ENCODE measurements around the gene CD177. TPM values are rescaled to one million over a fixed set of nuclear protein-coding genes. Genes with fewer than 3 reads are reported as not detected.
A peak's percentile ranks its signal among the peaks of the same experiment; 100 is the strongest.
"Not testable (repeated sequence)": the region's sequence is repeated elsewhere in the genome, so short reads cannot be mapped to it uniquely, and the experiment has no call there.

CD177 gene
- polyA plus RNA-seq, 1 of the 3 experiments (the other 2 are of a cell fraction), result 0.54 TPM

DNA sequence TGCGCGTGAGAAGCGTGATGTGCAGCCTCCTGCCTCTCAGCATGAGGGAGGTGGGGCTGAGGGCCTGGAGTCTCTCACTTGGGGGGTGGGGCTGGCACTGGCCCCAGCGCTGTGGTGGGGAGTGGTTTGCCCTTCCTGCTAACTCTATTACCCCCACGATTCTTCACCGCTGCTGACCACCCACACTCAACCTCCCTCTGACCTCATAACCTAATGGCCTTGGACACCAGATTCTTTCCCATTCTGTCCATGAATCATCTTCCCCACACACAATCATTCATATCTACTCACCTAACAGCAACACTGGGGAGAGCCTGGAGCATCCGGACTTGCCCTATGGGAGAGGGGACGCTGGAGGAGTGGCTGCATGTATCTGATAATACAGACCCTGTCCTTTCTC, 8.7 kb downstream of the CD177 start:
- H3K4me3 ChIP-seq (ENCODE audit: low read depth in 2 of 2, low read length in 1 of 2), result no peak overlapping the region
- no peaks in the 10 kb centered on the region for H3F3A ChIP-seq (replicated peaks; ENCODE audit: insufficient read depth)
- H3K9me3 ChIP-seq, result no peaks in the 10 kb centered on the region
- no peak overlapping the region for H2AFZ ChIP-seq (ENCODE audit: low read depth)
- H3K9me2 ChIP-seq, result no peaks in the 10 kb centered on the region
- no peak for DNase-seq
- no peaks in the 10 kb centered on the region for H3K36me3 ChIP-seq (replicated peaks in 1 of 2; ENCODE audit: control insufficient read depth in 1 of 2, insufficient read depth in 2 of 2, low read length in 1 of 2)
- no peaks in the 10 kb centered on the region for H3K79me2 ChIP-seq (ENCODE audit: insufficient read depth)
- H3K4me2 ChIP-seq, result peak overlapping the region; percentile 4; the same call in 1 of the 2 replicates
- CTCF ChIA-PET, result no interaction called here
- TF ChIP-seq FOSL2 (IDR thresholded peaks at IDR 0.05; ENCODE audit: borderline replicate concordance, low read depth), result peak; percentile 45
- TF ChIP-seq TCF12 (IDR thresholded peaks at IDR 0.05), result peak; percentile 14; the same call in 1 of the 2 replicates
- no peak for TF ChIP-seq MEF2A (IDR thresholded peaks at IDR 0.05; ENCODE audit: borderline replicate concordance, low read depth)
- TF ChIP-seq RXRA (IDR thresholded peaks at IDR 0.05; ENCODE audit: borderline replicate concordance, low read depth), result peak; percentile 50; the same call in 1 of the 2 replicates
- no peak for TF ChIP-seq SIN3A (IDR thresholded peaks at IDR 0.05; ENCODE audit: borderline replicate concordance, low read depth, low read length)
- 0 out of 2 replicates have a peak, but pooled peaks have one; percentile 19 for TF ChIP-seq JUND (IDR thresholded peaks at IDR 0.05)
- H3K4me1 ChIP-seq (ENCODE audit: control insufficient read depth in 1 of 2, insufficient read depth in 2 of 2, low read depth in 1 of 2, low read length in 1 of 2), result no peaks in the 10 kb centered on the region
- no peak overlapping the region for H3K27ac ChIP-seq (ENCODE audit: low read depth in 2 of 2, low read length in 1 of 2)
- H3K27me3 ChIP-seq (ENCODE audit: insufficient read depth), result peaks cover 28% of the 10 kb centered on the region; the same call in 1 of the 2 replicates
- H4K20me1 ChIP-seq (ENCODE audit: insufficient read depth), result no peaks in the 10 kb centered on the region
- 8% methylated on average over 8 of the region's 8 CpGs for WGBS (ENCODE audit: low lambda C conversion rate)
- no peak overlapping the region for H3K9ac ChIP-seq
- POLR2A ChIA-PET, result no interaction called here

DNA sequence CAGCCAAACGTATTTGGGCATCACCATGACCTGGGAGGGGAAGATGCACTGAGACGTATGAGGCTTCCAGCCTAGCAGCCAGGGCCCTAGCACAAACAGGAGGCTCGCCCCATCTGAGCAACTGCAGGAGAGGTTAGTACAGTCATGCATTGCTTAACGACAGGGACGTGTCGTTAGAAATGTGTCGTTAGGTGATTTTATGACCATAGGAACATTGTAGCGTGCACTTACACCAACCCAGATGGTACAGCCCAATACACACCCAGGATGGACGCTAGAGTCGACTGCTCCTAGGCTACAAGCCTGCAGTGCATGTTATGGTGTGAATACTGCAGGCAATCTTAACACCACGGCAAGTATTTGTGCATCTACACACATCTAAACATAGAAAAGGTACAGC, 9.3 kb downstream of the CD177 start:
- Histone ChIP-seq H3K36me3 (replicated peaks in 1 of 2; ENCODE audit: control insufficient read depth in 1 of 2, insufficient read depth in 2 of 2, low read length in 1 of 2) (no peaks in the 10 kb centered on the region), H3K4me3 (ENCODE audit: low read depth in 2 of 2, low read length in 1 of 2) (no peak overlapping the region), H4K20me1 (ENCODE audit: insufficient read depth) (no peaks in the 10 kb centered on the region), H3K4me2 (peak overlapping the region; percentile 4; the same call in 1 of the 2 replicates), H3F3A (replicated peaks; ENCODE audit: insufficient read depth) (no peaks in the 10 kb centered on the region), H3K79me2 (ENCODE audit: insufficient read depth) (no peaks in the 10 kb centered on the region), H3K9me3 (no peaks in the 10 kb centered on the region), H3K9me2 (no peaks in the 10 kb centered on the region), H3K27me3 (ENCODE audit: insufficient read depth) (peaks cover 34% of the 10 kb centered on the region; the same call in 1 of the 2 replicates), H3K9ac (no peak overlapping the region), H3K4me1 (ENCODE audit: control insufficient read depth in 1 of 2, insufficient read depth in 2 of 2, low read depth in 1 of 2, low read length in 1 of 2) (no peaks in the 10 kb centered on the region), H3K27ac (ENCODE audit: low read depth in 2 of 2, low read length in 1 of 2) (no peak overlapping the region), H2AFZ (ENCODE audit: low read depth) (no peak overlapping the region)
- ChIA-PET POLR2A (no interaction called here), CTCF (no interaction called here)
- no peak for DNase-seq
- 20% methylated on average over 8 of the region's 11 CpGs for WGBS (ENCODE audit: low lambda C conversion rate)
- TF ChIP-seq RCOR1 (IDR thresholded peaks at IDR 0.05; ENCODE audit: low read length), result no peak

DNA sequence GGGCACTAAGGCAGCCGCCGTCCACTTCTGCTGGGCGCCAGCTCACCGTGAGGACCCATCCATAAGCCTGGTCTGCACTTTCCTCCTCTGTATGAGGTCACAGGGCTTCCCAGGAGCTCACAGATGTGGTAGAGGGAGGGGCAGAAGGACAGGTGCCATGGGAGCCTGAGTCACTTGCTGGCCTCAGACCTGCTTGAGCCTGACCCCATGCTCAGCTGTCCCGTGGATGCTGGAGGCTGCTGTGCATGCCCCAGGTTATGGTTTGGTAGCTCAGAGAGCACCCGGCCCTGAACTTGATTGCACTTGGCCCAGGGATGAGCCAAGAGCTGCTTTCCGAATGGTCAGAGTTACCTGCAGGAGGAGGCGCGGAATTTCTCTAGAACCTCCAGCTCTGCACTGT, 12.2 kb downstream of the CD177 start:
- H3K27ac ChIP-seq (ENCODE audit: low read depth in 2 of 2, low read length in 1 of 2); CTCF ChIA-PET; H3K9me2 ChIP-seq; H3K36me3 ChIP-seq (replicated peaks in 1 of 2; ENCODE audit: control insufficient read depth in 1 of 2, insufficient read depth in 2 of 2, low read length in 1 of 2); POLR2A ChIA-PET; H3F3A ChIP-seq (replicated peaks; ENCODE audit: insufficient read depth); H3K79me2 ChIP-seq (ENCODE audit: insufficient read depth); H3K4me3 ChIP-seq (ENCODE audit: low read depth in 2 of 2, low read length in 1 of 2); H3K9me3 ChIP-seq; H3K9ac ChIP-seq; H4K20me1 ChIP-seq (ENCODE audit: insufficient read depth); H3K4me1 ChIP-seq (ENCODE audit: control insufficient read depth in 1 of 2, insufficient read depth in 2 of 2, low read depth in 1 of 2, low read length in 1 of 2); DNase-seq; H3K4me2 ChIP-seq; H2AFZ ChIP-seq (ENCODE audit: low read depth): not testable (repeated sequence)
- H3K27me3 ChIP-seq (ENCODE audit: insufficient read depth), result peaks cover 40% of the 10 kb centered on the region; the same call in 1 of the 2 replicates
- 16% methylated on average over 5 of the region's 9 CpGs for WGBS (ENCODE audit: low lambda C conversion rate)

DNA sequence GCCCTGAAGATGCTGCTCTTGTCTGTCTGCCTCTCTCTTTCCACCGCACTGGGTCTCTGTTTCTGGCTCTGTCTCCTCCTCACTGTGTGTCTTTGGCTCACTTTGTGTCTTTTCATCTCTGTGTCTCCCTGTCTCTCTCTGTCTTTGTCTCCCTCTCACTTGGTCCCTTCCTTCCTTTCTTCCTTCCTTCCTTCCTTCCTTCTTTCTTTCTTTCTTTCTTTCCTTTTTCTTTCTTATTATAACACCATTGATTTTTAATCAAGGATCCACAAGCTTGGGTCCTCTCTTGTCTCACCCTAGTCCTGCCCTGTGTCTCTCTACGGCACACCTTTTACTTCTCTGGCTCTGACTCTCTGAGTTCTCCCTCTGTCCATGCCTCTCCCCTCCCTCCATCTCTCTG, 14.3 kb downstream of the CD177 start:
- H3K27me3 ChIP-seq (ENCODE audit: insufficient read depth), result peaks cover 45% of the 10 kb centered on the region; the same call in 1 of the 2 replicates
- H3F3A ChIP-seq (replicated peaks; ENCODE audit: insufficient read depth), result no peaks in the 10 kb centered on the region
- no peak overlapping the region for H3K4me2 ChIP-seq
- ChIA-PET CTCF (no interaction called here), POLR2A (no interaction called here)
- no peaks in the 10 kb centered on the region for H3K36me3 ChIP-seq (replicated peaks in 1 of 2; ENCODE audit: control insufficient read depth in 1 of 2, insufficient read depth in 2 of 2, low read length in 1 of 2)
- H3K4me1 ChIP-seq (ENCODE audit: control insufficient read depth in 1 of 2, insufficient read depth in 2 of 2, low read depth in 1 of 2, low read length in 1 of 2), result no peaks in the 10 kb centered on the region
- no peaks in the 10 kb centered on the region for H4K20me1 ChIP-seq (ENCODE audit: insufficient read depth)
- H3K79me2 ChIP-seq (ENCODE audit: insufficient read depth), result no peaks in the 10 kb centered on the region
- DNase-seq, result no peak
- H2AFZ ChIP-seq (ENCODE audit: low read depth), result no peak overlapping the region
- H3K9ac ChIP-seq, result no peak overlapping the region
- H3K9me2 ChIP-seq, result no peaks in the 10 kb centered on the region
- H3K9me3 ChIP-seq, result no peaks in the 10 kb centered on the region
- WGBS (ENCODE audit: low lambda C conversion rate), result 6% methylated on average over 2 of the region's 2 CpGs
- TF ChIP-seq RAD21 (IDR thresholded peaks at IDR 0.05; ENCODE audit: low read length), result no peak
- no peak for TF ChIP-seq GABPA (IDR thresholded peaks at IDR 0.05; ENCODE audit: low read depth)
- TF ChIP-seq NFIC (IDR thresholded peaks at IDR 0.05; ENCODE audit: borderline replicate concordance), result no peak
- TF ChIP-seq SMC3 (IDR thresholded peaks at IDR 0.05; ENCODE audit: low read depth, low read length), result no peak
- no peak overlapping the region for H3K4me3 ChIP-seq (ENCODE audit: low read depth in 2 of 2, low read length in 1 of 2)
- no peak overlapping the region for H3K27ac ChIP-seq (ENCODE audit: low read depth in 2 of 2, low read length in 1 of 2)

DNA sequence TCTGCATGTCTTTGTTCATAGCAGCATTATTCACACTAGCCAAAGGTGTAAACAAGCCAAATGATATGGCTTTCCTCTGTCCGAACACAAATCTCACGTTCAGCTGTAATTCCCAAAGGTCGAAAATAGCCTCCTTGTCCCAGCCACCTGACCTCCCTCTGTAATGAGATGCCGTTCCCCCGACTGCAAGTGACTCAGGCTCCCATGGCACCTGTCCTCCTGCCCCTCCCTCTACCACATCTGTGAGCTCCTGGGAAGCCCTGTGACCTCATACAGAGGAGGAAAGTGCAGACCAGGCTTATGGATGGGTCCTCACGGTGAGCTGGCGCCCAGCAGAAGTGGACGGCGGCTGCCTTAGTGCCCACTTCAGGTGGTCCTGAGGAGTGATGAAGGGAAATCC, 15.4 kb downstream of the CD177 start:
- H3F3A ChIP-seq (replicated peaks; ENCODE audit: insufficient read depth); H3K4me1 ChIP-seq (ENCODE audit: control insufficient read depth in 1 of 2, insufficient read depth in 2 of 2, low read depth in 1 of 2, low read length in 1 of 2); H2AFZ ChIP-seq (ENCODE audit: low read depth); CTCF ChIA-PET; H3K36me3 ChIP-seq (replicated peaks in 1 of 2; ENCODE audit: control insufficient read depth in 1 of 2, insufficient read depth in 2 of 2, low read length in 1 of 2); POLR2A ChIA-PET; H3K9ac ChIP-seq; DNase-seq; H3K79me2 ChIP-seq (ENCODE audit: insufficient read depth); H4K20me1 ChIP-seq (ENCODE audit: insufficient read depth); H3K9me2 ChIP-seq; H3K4me2 ChIP-seq; H3K9me3 ChIP-seq; H3K4me3 ChIP-seq (ENCODE audit: low read depth in 2 of 2, low read length in 1 of 2); H3K27ac ChIP-seq (ENCODE audit: low read depth in 2 of 2, low read length in 1 of 2): not testable (repeated sequence)
- peaks cover 39% of the 10 kb centered on the region; the same call in 1 of the 2 replicates for H3K27me3 ChIP-seq (ENCODE audit: insufficient read depth)
- WGBS (ENCODE audit: low lambda C conversion rate), result 0% methylated on average over 4 of the region's 9 CpGs
